ENCODE results near the gene ETV4. TPM values are rescaled to one million over a fixed set of nuclear protein-coding genes. Genes with fewer than 3 reads are reported as not detected.

Gene ETV4
- total and polyA plus RNA-seq, 2 of the 13 experiments (the other 11 are each of a cell fraction or from before 2014, with no cell fraction given) = 128 to 330 TPM

GRCh38 chr17:43584666-43585102 is 38.5 kb upstream of the ETV4 start (continued):
- no peak for TF ChIP-seq ZNF552 (CRISPR knock-in tag; IDR thresholded peaks at IDR 0.05; ENCODE audit: borderline replicate concordance)
- no peak for TF ChIP-seq ZNF576 (CRISPR knock-in tag; IDR thresholded peaks at IDR 0.05)
- TF ChIP-seq HOMEZ (CRISPR knock-in tag; IDR thresholded peaks at IDR 0.05; ENCODE audit: low read depth) = peak; percentile 24; the same call in 1 of the 2 replicates
- TF ChIP-seq ZNF710 (CRISPR knock-in tag; IDR thresholded peaks at IDR 0.05; ENCODE audit: borderline replicate concordance) = peak; percentile 95
- TF ChIP-seq SNAPC5 (CRISPR knock-in tag; IDR thresholded peaks at IDR 0.05; ENCODE audit: borderline replicate concordance) = 0 out of 2 replicates have a peak, but pooled peaks have one; percentile 55
- no peak for TF ChIP-seq ZNF7 (CRISPR knock-in tag; IDR thresholded peaks at IDR 0.05)
- no peak for TF ChIP-seq CTCF (CRISPR knock-in tag; IDR thresholded peaks at IDR 0.05)
- TF ChIP-seq ARID5B (CRISPR knock-in tag; IDR thresholded peaks at IDR 0.05) = peak; percentile 95
- TF ChIP-seq ZNF512B (CRISPR knock-in tag; IDR thresholded peaks at IDR 0.05; ENCODE audit: borderline replicate concordance) = no peak
- TF ChIP-seq ZNF354B (CRISPR knock-in tag; IDR thresholded peaks at IDR 0.05) = no peak
- no peak for TF ChIP-seq GTF3A (CRISPR knock-in tag; conservative IDR thresholded peaks at IDR 0.05)
- peak; percentile 87 for TF ChIP-seq ZNF124 (CRISPR knock-in tag; IDR thresholded peaks at IDR 0.05)
- TF ChIP-seq ZNF547 (CRISPR knock-in tag; IDR thresholded peaks at IDR 0.05) = no peak
- no peak for TF ChIP-seq ATF5 (CRISPR knock-in tag; IDR thresholded peaks at IDR 0.05; ENCODE audit: low read depth)
- TF ChIP-seq NCOA5 (CRISPR knock-in tag; IDR thresholded peaks at IDR 0.05) = no peak
- no peak for TF ChIP-seq MBD4 (IDR thresholded peaks at IDR 0.05; ENCODE audit: borderline replicate concordance, low read length)
